HCT116 (cell line): Measurements from ENCODE around the gene PDE2A. TPM values are rescaled to one million over a fixed set of nuclear protein-coding genes. Genes with fewer than 3 reads are reported as not detected.

Experiments used
- ATAC-seq: fragments of 200-7000 bp; cut with Tn5 transposase; 2 replicates; pipeline ENCODE4 v1.9.1; 2020; ENCODE audit warnings: mild to moderate bottlenecking, moderate library complexity
- BruUV-seq: library from RNA; stranded (reverse); fragments of 400-500 nt; replicated peaks from 2 replicates; lab custom pipeline; 2021; lab: Mats Ljungman, UMichigan
- CTCF ChIA-PET: fragments of 300-600 bp; sonication (Branson Sonifier 250); formaldehyde crosslinking; loops from one replicate; lab custom pipeline; 2021; ENCODE audit warnings: antibody characterized with exemption; lab: Charles Lee
- POLR2A ChIA-PET: fragments of 300-600, 350-600 bp; sonication (Branson Sonifier 250); formaldehyde crosslinking; loops from one replicate; lab custom pipeline; 2021; ENCODE audit warnings: antibody characterized with exemption; lab: Charles Lee
- RAD21 ChIA-PET, 2 experiments: fragments of 300-600 bp; sonication (Branson Sonifier 250); formaldehyde crosslinking; loops; one replicate each; lab custom pipeline; 2023; ENCODE audit warnings: low total read pairs in 2 of 2; ENCODE audit not compliant: uncharacterized antibody in 2 of 2, unreplicated experiment in 2 of 2, low non-redundant PET in 1 of 2; lab: Charles Lee
- DNase-seq: peaks from one replicate; pipeline ENCODE4 v3.0.0-alpha.2; 2010; ENCODE audit warnings: low read depth, low spot score
- H2AFZ ChIP-seq: fragments of 200-600 bp; shearing (Covaris generic), sonication (generic); 2 replicates; pipeline ENCODE4 v1.6.1; 2017; ENCODE audit warnings: low read depth, mixed run types, mixed read lengths, antibody characterized with exemption, low read length; ENCODE audit not compliant: poor library complexity, severe bottlenecking
- H3K27ac ChIP-seq: 2 replicates; pipeline ENCODE4 v1.5.1; 2012; ENCODE audit warnings: low read depth, low read length
- H3K27me3 ChIP-seq: fragments of 200-600 bp; sonication (generic); 2 replicates; pipeline ENCODE4 v1.6.1; 2016; ENCODE audit warnings: mixed run types, low read length, mixed read lengths; ENCODE audit not compliant: insufficient read depth
- H3K36me3 ChIP-seq, 2 experiments: fragments of 200-500 bp in 1 of 2; fragments of 200-600 bp in 1 of 2; sonication (Bioruptor generic) in 1 of 2; sonication (generic) in 1 of 2; 2 replicates each; pipeline versions ENCODE4 v1.5.1 to v1.6.1; 2014 to 2016; ENCODE audit warnings: low read length in 2 of 2, inconsistent platforms in 1 of 2, mixed read lengths in 1 of 2, mixed run types in 1 of 2; ENCODE audit not compliant: insufficient read depth in 2 of 2, control insufficient read depth in 1 of 2
- H3K4me1 ChIP-seq, 2 experiments: fragments of 200-600 bp in 1 of 2; sonication (generic) in 1 of 2; 2 replicates each; pipeline versions ENCODE4 v1.5.1 to v1.6.1; 2012 to 2017; ENCODE audit warnings: low read length in 2 of 2, inconsistent platforms in 1 of 2, mild to moderate bottlenecking in 1 of 2, mixed read lengths in 1 of 2, mixed run types in 1 of 2, moderate library complexity in 1 of 2; ENCODE audit not compliant: insufficient read depth in 2 of 2, control insufficient read depth in 1 of 2
- H3K4me2 ChIP-seq: fragments of 200-600 bp; sonication (generic); 2 replicates; pipeline ENCODE4 v1.6.1; 2017; ENCODE audit warnings: mixed run types, low read length, mixed read lengths
- H3K4me3 ChIP-seq, 2 experiments: fragments of 200-600 bp in 1 of 2; sonication (generic) in 1 of 2; replicated peaks in 1 of 2; 2 replicates each; pipeline ENCODE4 v1.5.1; 2011 to 2016; ENCODE audit warnings: low read length in 2 of 2, control low read depth in 1 of 2, low read depth in 1 of 2, mild to moderate bottlenecking in 1 of 2, mixed read lengths in 1 of 2, mixed run types in 1 of 2
- H3K79me2 ChIP-seq: fragments of 200-600 bp; sonication (generic); 2 replicates; pipeline ENCODE4 v1.6.1; 2017; ENCODE audit warnings: mild to moderate bottlenecking, mixed run types, low read length, moderate library complexity, mixed read lengths; ENCODE audit not compliant: insufficient read depth
- H3K9ac ChIP-seq: fragments of 200-600 bp; sonication (generic); 2 replicates; pipeline ENCODE4 v1.6.1; 2016; ENCODE audit warnings: low read length, mixed read lengths
- H3K9me2 ChIP-seq: fragments of 200-600 bp; sonication (generic), shearing (Covaris generic); 2 replicates; pipeline ENCODE4 v1.6.1; 2017; ENCODE audit warnings: mixed run types, mild to moderate bottlenecking, moderate library complexity; ENCODE audit not compliant: insufficient read depth
- H3K9me3 ChIP-seq, 2 experiments: fragments of 200-500 bp in 1 of 2; fragments of 200-600 bp in 1 of 2; sonication (Bioruptor generic) in 1 of 2; sonication (generic) in 1 of 2; 2 replicates each; pipeline ENCODE4 v1.6.1; 2014 to 2017; ENCODE audit warnings: low read length in 2 of 2, mixed read lengths in 2 of 2, inconsistent platforms in 1 of 2, low read depth in 1 of 2, mild to moderate bottlenecking in 1 of 2, mixed run types in 1 of 2, moderate library complexity in 1 of 2; ENCODE audit not compliant: control insufficient read depth in 1 of 2, insufficient read depth in 1 of 2
- H4K20me1 ChIP-seq: fragments of 200-600 bp; sonication (generic), shearing (Covaris generic); 2 replicates; pipeline ENCODE4 v1.6.1; 2017; ENCODE audit warnings: mixed run types, mild to moderate bottlenecking, moderate library complexity; ENCODE audit not compliant: insufficient read depth
- CEBPB ChIP-seq: IDR thresholded peaks from 2 replicates; pipeline ENCODE4 v1.6.1; 2012; ENCODE audit warnings: low read depth
- ELF1 ChIP-seq: IDR thresholded peaks from 2 replicates; pipeline ENCODE4 v1.6.1; 2012; ENCODE audit warnings: low read depth, borderline replicate concordance
- EZH2 ChIP-seq: fragments of 200-600 bp; sonication (generic); IDR thresholded peaks from 2 replicates; pipeline ENCODE4 v1.6.1; 2017; ENCODE audit warnings: antibody characterized with exemption, mixed run types
- EZH2phosphoT487 ChIP-seq: fragments of 200-600 bp; IDR thresholded peaks from 2 replicates; pipeline ENCODE4 v1.6.1; 2018; ENCODE audit warnings: antibody characterized with exemption, borderline replicate concordance
- POLR2A ChIP-seq: IDR thresholded peaks from 2 replicates; pipeline ENCODE4 v1.7.0; 2011; ENCODE audit warnings: borderline replicate concordance; ENCODE audit not compliant: insufficient read depth, insufficient read length; ENCODE audit errors: extremely low read depth
- POLR2AphosphoS5 ChIP-seq: IDR thresholded peaks from 2 replicates; pipeline ENCODE4 v1.6.1; 2011; ENCODE audit warnings: mild to moderate bottlenecking, low read depth, low read length, moderate library complexity
- RAD21 ChIP-seq: IDR thresholded peaks from 2 replicates; pipeline ENCODE4 v1.6.1; 2012; ENCODE audit warnings: low read depth, mild to moderate bottlenecking
- SRF ChIP-seq: IDR thresholded peaks from 2 replicates; pipeline ENCODE4 v1.6.1; 2012; ENCODE audit warnings: low read depth
- YY1 ChIP-seq: IDR thresholded peaks from 2 replicates; pipeline ENCODE4 v1.6.1; 2011; ENCODE audit warnings: low read length, low read depth, moderate library complexity, mild to moderate bottlenecking; ENCODE audit not compliant: insufficient replicate concordance; ENCODE audit errors: extremely low read depth
- intact Hi-C: fragments of 100-400 bp; cut with micrococcal nuclease; formaldehyde crosslinking; loops from 2 replicates; pipeline ENCODE4 v1.10.0; 2022
- total RNA-seq: library from RNA; stranded (reverse); gene quantifications from one replicate; pipeline ENCODE4 v1.2.1, GENCODE V29; 2021; ENCODE audit not compliant: unreplicated experiment
- TF ChIP-seq, protein P1 (sequence below): IDR thresholded peaks from 2 replicates; pipeline ENCODE4 v1.6.1; 2012
- TF ChIP-seq, protein P2 (sequence below): IDR thresholded peaks from 2 replicates; pipeline ENCODE4 v1.6.1; 2012
- TF ChIP-seq, protein P3 (sequence below): IDR thresholded peaks from 2 replicates; pipeline ENCODE4 v1.6.1; 2011; ENCODE audit warnings: mild to moderate bottlenecking, low read length, moderate library complexity; ENCODE audit not compliant: insufficient replicate concordance; ENCODE audit errors: extremely low read depth
- TF ChIP-seq, protein P4 (sequence below): IDR thresholded peaks from 2 replicates; pipeline ENCODE4 v1.6.1; 2012; ENCODE audit warnings: low read depth

The PDE2A gene
- total RNA-seq, 1 experiment from 2014 or later, result 7.6 TPM

DNA sequence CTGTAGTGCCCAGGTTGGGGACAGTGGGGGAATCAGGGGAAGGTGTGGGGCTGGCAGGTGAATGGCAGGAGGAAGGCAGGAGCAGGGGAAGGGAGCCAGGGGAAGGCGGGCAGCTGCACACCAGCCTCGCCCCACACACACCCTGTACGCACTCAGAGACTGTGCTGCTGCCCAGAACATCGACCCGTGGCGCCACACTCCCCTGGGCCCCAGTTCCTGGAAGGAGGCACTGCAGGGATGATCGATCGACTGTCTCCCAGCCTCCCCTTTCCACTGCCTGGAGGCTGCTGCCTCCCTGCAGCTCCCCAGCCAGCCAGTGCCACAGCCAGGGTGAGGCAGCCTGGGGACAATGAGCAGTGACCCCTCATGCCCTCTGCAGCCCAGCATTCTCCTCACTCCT is 19.2 kb downstream of the PDE2A start:
- POLR2A ChIA-PET, result interaction anchor here (1.6 kb wide), 1 partner anchor 11 kb away, joined by 3 read pairs; no protein-coding TSS in a partner anchor
- Histone ChIP-seq H3K4me2 (no peak overlapping the region), H4K20me1 (no peaks in the 10 kb centered on the region), H3K4me1 (peaks cover 0 to 6% of the 10 kb centered on the region in 2 experiments; a peak in 2 of 4 replicates), H3K9me2 (no peaks in the 10 kb centered on the region), H3K27me3 (no peaks in the 10 kb centered on the region), H3K9me3 (no peaks in the 10 kb centered on the region), H3K79me2 (no peaks in the 10 kb centered on the region), H3K4me3 (no peak overlapping the region), H2AFZ (no peak overlapping the region), H3K9ac (no peak overlapping the region)
- ATAC-seq (no peak), DNase-seq (no peak)
- CTCF ChIA-PET, result no interaction called here
- intact Hi-C loops, result no loop called here
- RAD21 ChIA-PET, result no interaction called here
- no TSS peak for BruUV-seq
- TF ChIP-seq SRF (no peak), EZH2 (no peak), POLR2AphosphoS5 (no peak), POLR2A (no peak), CEBPB (no peak)
- TF ChIP-seq, protein P1, sequence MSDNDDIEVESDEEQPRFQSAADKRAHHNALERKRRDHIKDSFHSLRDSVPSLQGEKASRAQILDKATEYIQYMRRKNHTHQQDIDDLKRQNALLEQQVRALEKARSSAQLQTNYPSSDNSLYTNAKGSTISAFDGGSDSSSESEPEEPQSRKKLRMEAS, result no peak
- TF ChIP-seq, protein P2, sequence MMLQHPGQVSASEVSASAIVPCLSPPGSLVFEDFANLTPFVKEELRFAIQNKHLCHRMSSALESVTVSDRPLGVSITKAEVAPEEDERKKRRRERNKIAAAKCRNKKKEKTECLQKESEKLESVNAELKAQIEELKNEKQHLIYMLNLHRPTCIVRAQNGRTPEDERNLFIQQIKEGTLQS, result no peak
- TF ChIP-seq, protein P3, sequence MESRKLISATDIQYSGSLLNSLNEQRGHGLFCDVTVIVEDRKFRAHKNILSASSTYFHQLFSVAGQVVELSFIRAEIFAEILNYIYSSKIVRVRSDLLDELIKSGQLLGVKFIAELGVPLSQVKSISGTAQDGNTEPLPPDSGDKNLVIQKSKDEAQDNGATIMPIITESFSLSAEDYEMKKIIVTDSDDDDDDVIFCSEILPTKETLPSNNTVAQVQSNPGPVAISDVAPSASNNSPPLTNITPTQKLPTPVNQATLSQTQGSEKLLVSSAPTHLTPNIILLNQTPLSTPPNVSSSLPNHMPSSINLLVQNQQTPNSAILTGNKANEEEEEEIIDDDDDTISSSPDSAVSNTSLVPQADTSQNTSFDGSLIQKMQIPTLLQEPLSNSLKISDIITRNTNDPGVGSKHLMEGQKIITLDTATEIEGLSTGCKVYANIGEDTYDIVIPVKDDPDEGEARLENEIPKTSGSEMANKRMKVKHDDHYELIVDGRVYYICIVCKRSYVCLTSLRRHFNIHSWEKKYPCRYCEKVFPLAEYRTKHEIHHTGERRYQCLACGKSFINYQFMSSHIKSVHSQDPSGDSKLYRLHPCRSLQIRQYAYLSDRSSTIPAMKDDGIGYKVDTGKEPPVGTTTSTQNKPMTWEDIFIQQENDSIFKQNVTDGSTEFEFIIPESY, result no peak
- TF ChIP-seq, all 23 proteins: peak for 0
- Histone ChIP-seq H3K27ac (no peak overlapping the region), H3K36me3 (no peaks in the 10 kb centered on the region)

GRCh38 chr11:72653649-72654048 is 20.6 kb downstream of the PDE2A start:
- no peaks in the 10 kb centered on the region for H4K20me1 ChIP-seq
- H2AFZ ChIP-seq, result no peak overlapping the region
- ChIA-PET POLR2A (interaction anchor here (0.6 to 1.6 kb wide), 2 partner anchors 10 to 904 kb away, joined by 3 to 4 read pairs; no protein-coding TSS in a partner anchor), CTCF (no interaction called here), RAD21 (no interaction called here)
- H3K9me3 ChIP-seq, result no peaks in the 10 kb centered on the region
- no peak overlapping the region for H3K4me3 ChIP-seq
- no peaks in the 10 kb centered on the region for H3K79me2 ChIP-seq
- no peak overlapping the region for H3K4me2 ChIP-seq
- no peaks in the 10 kb centered on the region for H3K9me2 ChIP-seq
- DNase-seq, result no peak
- intact Hi-C loops, result no loop called here
- H3K4me1 ChIP-seq, result no peaks in the 10 kb centered on the region
- ATAC-seq, result no peak
- H3K27me3 ChIP-seq, result no peaks in the 10 kb centered on the region
- no TSS peak for BruUV-seq
- no peak overlapping the region for H3K9ac ChIP-seq
- H3K27ac ChIP-seq, result no peak overlapping the region
- no peaks in the 10 kb centered on the region for H3K36me3 ChIP-seq
- TF ChIP-seq ELF1 (no peak), YY1 (no peak), CEBPB (no peak), RAD21 (no peak), EZH2phosphoT487 (no peak)
- TF ChIP-seq, protein P1, result no peak
- TF ChIP-seq, protein P4, sequence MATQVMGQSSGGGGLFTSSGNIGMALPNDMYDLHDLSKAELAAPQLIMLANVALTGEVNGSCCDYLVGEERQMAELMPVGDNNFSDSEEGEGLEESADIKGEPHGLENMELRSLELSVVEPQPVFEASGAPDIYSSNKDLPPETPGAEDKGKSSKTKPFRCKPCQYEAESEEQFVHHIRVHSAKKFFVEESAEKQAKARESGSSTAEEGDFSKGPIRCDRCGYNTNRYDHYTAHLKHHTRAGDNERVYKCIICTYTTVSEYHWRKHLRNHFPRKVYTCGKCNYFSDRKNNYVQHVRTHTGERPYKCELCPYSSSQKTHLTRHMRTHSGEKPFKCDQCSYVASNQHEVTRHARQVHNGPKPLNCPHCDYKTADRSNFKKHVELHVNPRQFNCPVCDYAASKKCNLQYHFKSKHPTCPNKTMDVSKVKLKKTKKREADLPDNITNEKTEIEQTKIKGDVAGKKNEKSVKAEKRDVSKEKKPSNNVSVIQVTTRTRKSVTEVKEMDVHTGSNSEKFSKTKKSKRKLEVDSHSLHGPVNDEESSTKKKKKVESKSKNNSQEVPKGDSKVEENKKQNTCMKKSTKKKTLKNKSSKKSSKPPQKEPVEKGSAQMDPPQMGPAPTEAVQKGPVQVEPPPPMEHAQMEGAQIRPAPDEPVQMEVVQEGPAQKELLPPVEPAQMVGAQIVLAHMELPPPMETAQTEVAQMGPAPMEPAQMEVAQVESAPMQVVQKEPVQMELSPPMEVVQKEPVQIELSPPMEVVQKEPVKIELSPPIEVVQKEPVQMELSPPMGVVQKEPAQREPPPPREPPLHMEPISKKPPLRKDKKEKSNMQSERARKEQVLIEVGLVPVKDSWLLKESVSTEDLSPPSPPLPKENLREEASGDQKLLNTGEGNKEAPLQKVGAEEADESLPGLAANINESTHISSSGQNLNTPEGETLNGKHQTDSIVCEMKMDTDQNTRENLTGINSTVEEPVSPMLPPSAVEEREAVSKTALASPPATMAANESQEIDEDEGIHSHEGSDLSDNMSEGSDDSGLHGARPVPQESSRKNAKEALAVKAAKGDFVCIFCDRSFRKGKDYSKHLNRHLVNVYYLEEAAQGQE, result no peak
